ENCODE data around the gene PCED1A.
A peak's percentile ranks its signal among the peaks of the same experiment; 100 is the strongest.

PCED1A gene

GRCh38 chr20:2840138-2840966 lies at the start of gene PCED1A, which contains the start of gene VPS16:
Gene PCED1A (minus strand): TSS chr20:2840655. CDS start chr20:2839912, 743 bp downstream.
Gene VPS16 (plus strand): TSS chr20:2840745. CDS start chr20:2840775, 30 bp downstream.
- DNase-seq: peak; percentile 70

GRCh38 chr20:2889797-2890196 lies 49.3 kb upstream of the PCED1A start:
- DNase-seq: no peak

- DNase-seq: no peak
These were observed 48.8 kb upstream of the PCED1A start for GRCh38 chr20:2889209-2889608.

- DNase-seq: no peak
These were observed 47.9 kb upstream of the PCED1A start for GRCh38 chr20:2888224-2888955.

GRCh38 chr20:2887715-2888114 lies 47.3 kb upstream of the PCED1A start:
- DNase-seq: no peak

GRCh38 chr20:2883726-2884637 lies 43.5 kb upstream of the PCED1A start:
- DNase-seq: no peak

- no peak for DNase-seq
These were observed 40.2 kb upstream of the PCED1A start for GRCh38 chr20:2880650-2881049.

- no peak for DNase-seq
These were observed 38.7 kb upstream of the PCED1A start for GRCh38 chr20:2879146-2879545.

- no peak for DNase-seq
These were observed 38.1 kb upstream of the PCED1A start for GRCh38 chr20:2878515-2878914.

- DNase-seq: no peak
These were observed 35.3 kb upstream of the PCED1A start for GRCh38 chr20:2875690-2876203.

- DNase-seq: no peak
These were observed 34.0 kb upstream of the PCED1A start for GRCh38 chr20:2874456-2874855.

GRCh38 chr20:2873747-2874041 lies 33.2 kb upstream of the PCED1A start:
- no peak for DNase-seq

- DNase-seq: peak; percentile 92
These were observed 32.7 kb upstream of the PCED1A start, which contains the start of gene PTPRA for GRCh38 chr20:2873010-2873746. Gene PTPRA (plus strand): TSS chr20:2873481. CDS start chr20:2964278, 90,797 bp downstream.

- peak; percentile 29 for DNase-seq
These were observed 32.1 kb upstream of the PCED1A start for GRCh38 chr20:2872459-2873009.

- no peak for DNase-seq
These were observed 31.4 kb upstream of the PCED1A start for GRCh38 chr20:2871661-2872458.

- no peak for DNase-seq
These were observed 30.6 kb upstream of the PCED1A start for GRCh38 chr20:2871111-2871465.

- no peak for DNase-seq
These were observed 28.9 kb upstream of the PCED1A start for GRCh38 chr20:2869381-2869780.

- no peak for DNase-seq
These were observed 26.8 kb upstream of the PCED1A start for GRCh38 chr20:2867081-2867864.

- no peak for DNase-seq
These were observed 25.8 kb upstream of the PCED1A start for GRCh38 chr20:2866236-2866635.

- DNase-seq: no peak
These were observed 25.2 kb upstream of the PCED1A start for GRCh38 chr20:2865630-2866029.
